Inferior parietal cortex (tissue), 1 donor: ENCODE data around the gene CDH23.

Source experiments
- DNase-seq: peaks from one replicate; pipeline ENCODE4 v3.0.0-alpha.2; 2016; ENCODE audit errors: extremely low spot score

The CDH23 gene

GRCh38 chr10:71833451-71834342 is 437.0 kb downstream of the CDH23 start:
- DNase-seq = no peak

DNA sequence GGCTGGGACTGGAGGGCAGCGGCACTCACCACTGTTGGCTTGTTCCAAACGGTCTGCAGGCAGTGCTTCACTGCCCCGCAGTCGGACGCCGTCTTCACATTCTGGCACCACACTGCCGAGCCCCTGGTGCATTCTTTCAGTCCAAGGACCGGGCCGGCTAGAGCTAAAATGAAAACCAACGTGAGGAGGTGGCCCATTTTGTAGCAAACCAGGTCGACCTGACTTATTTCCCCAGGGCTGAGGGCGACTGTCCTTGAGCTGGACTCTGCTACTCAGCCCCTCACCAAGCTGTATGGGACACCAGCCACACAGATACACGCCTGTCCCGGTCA is 437.6 kb downstream of the CDH23 start:
- DNase-seq = no peak

DNA sequence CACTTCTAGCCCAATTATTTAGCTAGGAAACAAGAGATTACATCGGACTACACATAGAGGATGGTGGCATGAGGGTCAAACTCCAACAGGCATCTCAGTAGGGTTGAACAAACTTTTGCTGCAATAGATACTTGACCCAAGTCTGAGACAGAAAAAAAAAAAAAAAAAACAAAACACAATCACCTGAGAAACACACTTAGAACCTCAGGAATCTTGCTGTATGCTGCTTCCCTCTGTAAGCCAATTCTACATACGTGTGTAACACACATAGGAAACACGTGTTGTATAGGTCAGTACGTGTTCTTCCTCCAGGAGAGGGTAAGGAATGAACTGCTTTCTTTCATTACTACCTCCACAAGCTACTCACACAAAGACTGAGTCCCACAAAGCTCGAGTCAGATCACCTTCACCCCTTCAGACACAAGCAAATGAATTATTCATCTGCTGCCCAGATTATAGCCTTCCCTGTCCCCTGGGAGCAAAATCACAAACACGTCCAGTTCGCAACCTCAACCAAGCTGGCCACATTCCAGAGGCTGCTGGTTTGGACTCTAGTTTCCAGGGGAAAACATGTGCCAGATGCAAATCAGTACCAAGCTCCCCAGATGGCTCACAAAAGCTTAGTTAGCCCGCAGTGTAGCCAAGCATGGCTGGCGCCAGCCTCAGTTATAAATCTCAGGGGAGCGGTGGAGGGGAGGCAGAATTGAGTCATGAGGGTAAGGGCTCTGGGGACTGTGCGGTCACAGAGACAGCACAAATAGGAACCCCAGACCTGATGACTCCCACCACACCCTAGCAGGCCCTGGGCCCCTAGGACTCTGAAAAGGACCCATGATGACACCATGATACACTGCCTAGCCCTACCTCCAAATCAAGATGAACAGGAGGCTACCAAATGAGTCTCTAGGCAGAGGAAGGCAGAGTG is 439.2 kb downstream of the CDH23 start:
- peak; percentile 85 for DNase-seq

- no peak for DNase-seq
These were observed 439.9 kb downstream of the CDH23 start for GRCh38 chr10:71836596-71836974.

GRCh38 chr10:71837098-71837827 is 440.5 kb downstream of the CDH23 start:
- DNase-seq = no peak

DNA sequence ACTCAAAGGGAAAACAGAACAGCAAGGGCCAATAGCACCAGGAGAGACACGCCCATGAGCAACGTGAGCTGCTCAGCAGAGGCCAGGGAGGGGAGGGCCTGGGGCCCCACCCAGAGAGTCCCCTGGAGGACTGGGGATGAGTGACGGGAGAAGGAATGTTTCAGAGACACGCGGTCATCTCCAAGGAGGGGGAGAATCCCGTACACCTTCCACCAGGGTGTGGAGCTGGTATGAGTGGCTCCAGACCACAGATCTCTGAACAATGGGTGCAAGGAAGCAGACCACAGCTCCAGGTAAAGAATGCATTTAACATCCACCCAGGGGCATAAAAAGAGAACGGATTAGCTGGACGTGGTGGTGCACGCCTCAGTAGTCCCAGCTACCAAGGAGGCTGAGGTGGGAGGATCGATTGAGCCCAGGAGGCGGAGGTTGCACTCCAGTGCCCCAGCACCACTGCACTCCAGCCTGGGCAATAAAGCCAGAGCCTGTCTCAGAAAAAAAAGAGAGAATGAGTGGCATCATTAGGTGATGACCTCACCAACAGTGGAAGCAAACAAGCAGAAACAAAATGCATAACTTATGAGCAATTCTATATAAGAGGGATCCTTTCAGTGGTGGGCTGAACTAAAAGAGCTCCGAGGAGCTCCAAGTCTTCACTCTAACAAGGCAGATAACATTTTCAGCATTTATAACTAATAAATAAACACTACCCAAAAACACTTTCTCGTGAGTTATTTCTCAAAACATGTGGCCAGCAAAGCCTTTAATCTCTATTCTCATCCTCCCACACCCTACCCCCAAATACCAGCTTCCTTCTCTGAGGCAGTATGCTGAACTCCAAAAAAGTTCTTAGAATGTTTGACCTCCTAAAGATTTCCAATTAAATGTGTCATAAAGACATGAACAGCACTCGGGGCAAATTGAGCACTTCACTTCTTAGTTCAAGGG is 441.8 kb downstream of the CDH23 start:
- no peak for DNase-seq

DNA sequence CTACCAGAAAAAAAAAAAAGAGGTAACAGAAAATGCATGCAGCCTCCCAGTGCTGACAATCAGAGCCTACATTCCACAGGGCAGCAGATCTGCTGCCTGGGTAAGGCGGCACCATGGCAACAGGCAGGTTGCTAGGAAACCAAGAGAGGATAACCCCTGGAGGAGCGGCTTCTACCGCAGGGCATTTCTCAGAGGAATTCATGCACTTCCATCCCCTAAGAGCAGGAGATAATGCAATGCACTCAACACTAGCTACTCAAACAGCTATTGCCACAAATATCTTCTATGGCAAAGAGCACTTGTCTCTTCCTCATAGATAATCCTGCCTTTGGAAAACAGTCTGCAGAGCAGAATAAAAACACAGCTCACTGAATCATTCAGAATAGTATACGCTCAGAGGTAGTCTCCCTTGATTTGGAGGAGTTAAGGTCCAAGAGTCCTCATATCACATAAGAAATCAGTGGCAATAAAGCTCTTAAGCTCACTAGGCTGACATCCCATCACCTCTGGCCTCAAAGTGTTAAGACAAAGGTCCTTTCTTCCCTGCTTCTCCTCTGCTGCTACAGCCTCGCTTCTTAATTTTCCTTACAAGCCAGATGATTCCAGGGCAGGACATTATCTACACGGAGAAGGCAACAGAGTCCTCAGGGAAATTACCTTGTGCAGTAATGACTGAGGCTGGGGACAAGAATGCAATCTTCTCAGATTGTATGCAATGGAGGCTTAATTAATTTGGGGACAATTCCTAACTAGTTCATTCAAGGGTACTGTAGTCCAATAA is 443.6 kb downstream of the CDH23 start:
- peak; percentile 88 for DNase-seq

DNA sequence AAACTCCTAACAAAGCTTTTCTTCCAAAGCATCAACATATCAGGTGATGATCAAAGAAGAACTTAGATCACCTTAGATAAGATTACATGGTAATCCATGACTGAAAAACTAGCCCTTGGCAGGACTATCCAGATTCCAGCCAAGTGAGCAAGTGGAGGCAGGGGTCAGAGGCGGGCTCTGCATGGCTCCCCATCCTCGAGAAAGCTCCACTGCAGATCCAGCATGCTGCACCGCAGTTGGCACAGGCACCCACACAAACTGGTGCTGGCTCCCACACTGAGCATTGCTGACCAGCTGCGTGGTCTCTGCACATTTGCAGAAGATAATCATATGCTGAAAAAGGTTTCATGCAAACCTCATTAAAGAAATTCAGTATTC is 444.2 kb downstream of the CDH23 start:
- no peak for DNase-seq

GRCh38 chr10:71842422-71842821 is 445.7 kb downstream of the CDH23 start:
- DNase-seq = no peak

DNA sequence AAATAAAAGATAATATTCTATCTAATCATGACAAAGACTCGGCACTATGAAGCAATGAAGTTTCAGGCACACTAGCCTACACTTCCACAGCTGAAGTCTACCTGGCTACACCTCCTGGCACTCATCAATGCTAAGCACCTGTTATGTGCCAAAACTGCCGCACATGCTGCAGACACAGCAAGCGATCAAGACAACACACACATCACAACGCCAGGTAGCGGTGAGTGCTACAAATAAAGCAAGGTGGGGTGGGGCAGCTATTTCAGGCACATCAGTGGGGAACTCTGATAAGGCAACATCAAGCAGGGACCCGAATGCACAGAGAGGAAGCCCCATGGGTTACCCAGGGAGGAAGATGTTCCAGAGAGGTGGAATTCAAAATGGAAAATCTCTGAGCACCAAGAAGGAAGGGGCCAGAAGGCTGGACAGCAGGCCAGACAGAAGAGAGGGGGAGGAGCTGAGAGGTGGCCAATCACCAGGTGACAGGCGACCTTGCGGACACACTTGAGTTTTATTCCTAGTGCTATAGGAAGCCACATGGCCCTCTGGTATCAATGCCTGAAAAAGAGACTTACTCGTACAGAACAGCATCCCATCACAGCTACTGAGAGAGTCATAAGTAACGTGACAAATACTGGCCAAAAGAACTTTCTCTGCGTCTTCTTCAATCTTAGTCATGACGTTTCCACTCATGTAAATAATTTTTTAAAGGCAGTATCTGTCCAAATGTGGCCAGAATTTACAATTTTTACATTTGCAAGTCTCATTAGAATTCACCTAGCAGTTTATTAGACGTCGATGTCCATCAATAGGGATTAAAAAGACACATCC is 446.4 kb downstream of the CDH23 start:
- no peak for DNase-seq

- DNase-seq = no peak
These were observed 447.4 kb downstream of the CDH23 start for GRCh38 chr10:71844084-71844483.

DNA sequence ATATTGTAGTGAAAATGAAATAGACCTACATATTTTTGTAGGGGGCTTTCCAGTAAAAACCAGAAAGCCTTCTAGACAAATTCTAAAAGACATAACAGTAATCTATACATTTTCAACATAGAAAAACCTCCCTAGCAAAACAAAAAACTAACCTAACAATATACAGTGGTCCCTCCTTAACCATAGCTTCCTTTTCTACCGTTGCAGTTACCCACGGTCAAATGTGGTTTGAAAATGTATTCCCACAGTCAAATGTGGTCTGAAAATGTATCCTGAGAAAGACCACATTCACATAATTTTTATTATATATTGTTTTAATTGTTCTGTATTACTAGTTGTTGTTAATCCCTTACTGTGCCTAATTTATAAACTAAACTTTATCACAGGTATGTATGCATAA is 448.0 kb downstream of the CDH23 start:
- no peak for DNase-seq

GRCh38 chr10:71845410-71846405 is 449.0 kb downstream of the CDH23 start:
- DNase-seq = no peak

GRCh38 chr10:71846816-71847215 is 450.1 kb downstream of the CDH23 start:
- no peak for DNase-seq

- no peak for DNase-seq
These were observed 450.7 kb downstream of the CDH23 start for GRCh38 chr10:71847418-71847817.

- DNase-seq = no peak
These were observed 451.9 kb downstream of the CDH23 start for GRCh38 chr10:71848325-71849275.

DNA sequence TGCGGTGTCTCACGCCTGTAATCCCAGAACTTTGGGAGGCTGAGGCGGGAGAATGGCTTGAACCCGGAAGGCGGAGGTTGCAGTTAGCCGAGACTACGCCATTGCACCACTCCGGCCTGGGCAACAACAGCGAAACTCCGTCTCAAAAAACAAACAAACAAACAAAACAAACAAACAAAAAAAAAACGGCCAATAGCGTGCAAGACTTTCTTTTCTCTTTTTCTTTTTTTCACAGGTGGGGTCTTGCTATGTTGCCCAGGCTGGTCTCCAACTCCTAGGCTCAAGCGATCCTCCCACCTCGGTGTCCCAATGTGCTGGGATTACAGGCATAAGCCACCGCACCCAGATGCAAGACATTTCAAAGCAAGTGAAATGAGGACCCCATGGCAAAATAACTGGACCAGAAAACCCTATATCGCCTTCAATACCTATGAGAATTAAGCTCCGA is 452.8 kb downstream of the CDH23 start:
- DNase-seq = no peak
